ENCODE results near the gene RNF31.

The RNF31 gene

GRCh38 chr14:24159777-24160498 is 12.6 kb downstream of the RNF31 start:
- no peak for DNase-seq (ENCODE audit: low read depth, low spot score)

- DNase-seq (ENCODE audit: low read depth, low spot score): no peak
Observed at GRCh38 chr14:24160499-24160849, 13.2 kb downstream of the RNF31 start.

- DNase-seq (ENCODE audit: low read depth, low spot score): peak; percentile 94
Observed at GRCh38 chr14:24160850-24161804, 13.8 kb downstream of the RNF31 start, which contains the start of gene IRF9. TSS of gene IRF9 (plus strand) at chr14:24161265. CDS start at chr14:24162145, 880 bp downstream.

GRCh38 chr14:24162093-24162492 is 14.8 kb downstream of the RNF31 start:
- DNase-seq (ENCODE audit: low read depth, low spot score): no peak

- DNase-seq (ENCODE audit: low read depth, low spot score): no peak
Observed at GRCh38 chr14:24164518-24164991, 17.3 kb downstream of the RNF31 start.

GRCh38 chr14:24165785-24166184 is 18.5 kb downstream of the RNF31 start:
- no peak for DNase-seq (ENCODE audit: low read depth, low spot score)

GRCh38 chr14:24167469-24168114 is 20.3 kb downstream of the RNF31 start:
- no peak for DNase-seq (ENCODE audit: low read depth, low spot score)

GRCh38 chr14:24171422-24172260 is 24.3 kb downstream of the RNF31 start, which contains the start of gene REC8:
TSS of gene REC8 (plus strand) at chr14:24172080. CDS start at chr14:24172553, 473 bp downstream.
- peak; percentile 44 for DNase-seq (ENCODE audit: low read depth, low spot score)

- no peak for DNase-seq (ENCODE audit: low read depth, low spot score)
Observed at GRCh38 chr14:24172261-24172860, 25.1 kb downstream of the RNF31 start.

GRCh38 chr14:24172871-24173281 is 25.6 kb downstream of the RNF31 start:
- no peak for DNase-seq (ENCODE audit: low read depth, low spot score)

GRCh38 chr14:24176599-24176998 is 29.3 kb downstream of the RNF31 start:
- DNase-seq (ENCODE audit: low read depth, low spot score): no peak

- DNase-seq (ENCODE audit: low read depth, low spot score): no peak
Observed at GRCh38 chr14:24177041-24177825, 29.9 kb downstream of the RNF31 start.

GRCh38 chr14:24177891-24178290 is 30.6 kb downstream of the RNF31 start:
- DNase-seq (ENCODE audit: low read depth, low spot score): no peak

GRCh38 chr14:24178399-24179178 is 31.3 kb downstream of the RNF31 start:
- DNase-seq (ENCODE audit: low read depth, low spot score): no peak

- no peak for DNase-seq (ENCODE audit: low read depth, low spot score)
Observed at GRCh38 chr14:24179294-24179960, 32.1 kb downstream of the RNF31 start.

- DNase-seq (ENCODE audit: low read depth, low spot score): no peak
Observed at GRCh38 chr14:24179961-24180796, 32.9 kb downstream of the RNF31 start.

- DNase-seq (ENCODE audit: low read depth, low spot score): no peak
Observed at GRCh38 chr14:24181371-24182077, 34.2 kb downstream of the RNF31 start.
